Activated CD4-positive, alpha-beta T cell treated with anti-CD3 and anti-CD28 coated beads, Interleukin-2, amount 50 U/mL, for 4 hours (primary cell): ENCODE data around the gene MFNG.
"Not testable (repeated sequence)": the region's sequence is repeated elsewhere in the genome, so short reads cannot be mapped to it uniquely, and the experiment has no call there.

Source experiments
- DNase-seq, 2 experiments: peaks; one replicate each; pipeline ENCODE4 v3.0.0-alpha.2; 2020

MFNG gene

DNA sequence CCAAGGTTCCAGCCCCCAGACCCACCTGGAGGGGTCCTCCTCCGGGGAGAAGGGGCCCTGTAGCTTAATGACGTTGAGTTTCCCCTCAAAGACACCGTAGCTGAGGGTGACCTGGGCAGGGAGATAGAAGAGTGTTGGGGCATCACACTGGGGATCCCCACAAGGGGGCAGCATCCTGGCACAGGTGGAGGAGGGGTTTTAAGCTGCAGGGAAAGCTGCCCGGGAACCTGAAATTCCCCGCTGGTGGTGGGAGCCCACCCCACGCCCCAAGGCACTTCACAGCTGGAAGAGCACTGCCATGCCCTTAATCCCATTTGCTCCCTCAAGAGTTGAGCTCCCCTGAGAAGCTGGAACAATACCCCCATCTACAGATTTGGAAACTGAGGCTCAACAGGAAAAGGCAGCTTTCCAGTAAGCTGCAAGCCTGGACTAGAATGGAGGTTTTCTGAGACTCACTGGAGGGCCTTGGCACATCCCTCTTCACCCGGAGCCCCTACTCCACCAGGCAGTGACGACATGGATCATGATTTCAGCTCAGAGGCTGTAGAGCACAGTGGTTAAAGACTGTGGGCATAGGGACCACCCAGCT lies 13.7 kb downstream of the MFNG start:
- DNase-seq, result peak; percentile 41 to 47

DNA sequence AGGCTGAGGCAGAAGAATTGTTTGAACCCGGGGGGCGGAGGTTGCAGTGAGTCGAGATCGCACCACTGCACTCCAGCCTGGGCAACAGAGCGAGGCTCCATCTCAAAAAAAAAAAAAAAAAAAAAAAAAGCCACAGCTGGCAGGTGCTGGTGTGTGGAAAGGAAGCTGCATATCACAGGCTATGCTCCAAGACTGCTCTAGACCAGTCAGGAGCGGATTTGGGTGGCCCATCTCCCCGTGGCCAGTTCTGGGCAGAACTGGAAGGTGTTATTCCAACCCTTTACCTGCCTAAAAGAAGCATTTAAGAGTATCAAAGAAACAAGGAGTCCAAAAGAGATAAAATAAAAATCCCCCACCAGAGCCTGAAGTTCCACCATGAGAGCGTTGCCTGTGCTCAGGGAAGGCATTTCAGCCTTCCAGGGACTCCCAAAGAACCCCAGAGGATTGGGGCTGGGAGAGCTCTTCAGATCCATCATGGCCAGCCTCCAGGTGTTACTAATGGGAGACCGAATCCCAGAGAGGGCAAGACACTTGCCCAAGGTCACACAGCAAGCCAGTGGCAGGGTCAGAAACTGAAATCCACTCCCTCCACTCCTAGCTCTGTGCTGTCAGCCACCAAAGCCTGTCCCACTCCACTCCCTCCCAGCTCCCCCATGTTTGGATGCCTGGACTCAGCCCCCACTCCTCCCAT lies 14.3 kb downstream of the MFNG start:
- DNase-seq, result no peak

DNA sequence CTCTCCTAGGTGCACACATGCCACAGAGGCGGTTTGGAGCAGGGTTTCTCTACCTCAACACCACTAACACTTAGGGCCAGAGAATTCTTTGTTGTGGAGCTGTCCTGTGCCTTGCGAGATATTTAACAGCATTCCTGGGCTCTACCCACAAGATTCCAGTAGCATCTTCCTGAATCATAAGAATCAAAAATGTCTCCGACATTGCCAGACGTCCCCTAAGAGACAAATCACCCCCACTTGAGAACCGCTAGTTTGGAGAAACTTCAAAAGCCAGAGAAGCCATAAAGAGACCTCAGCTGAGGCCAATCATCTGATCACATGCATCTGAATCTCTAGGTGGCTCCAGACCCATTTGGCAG lies 16.1 kb downstream of the MFNG start:
- no peak for DNase-seq

DNA sequence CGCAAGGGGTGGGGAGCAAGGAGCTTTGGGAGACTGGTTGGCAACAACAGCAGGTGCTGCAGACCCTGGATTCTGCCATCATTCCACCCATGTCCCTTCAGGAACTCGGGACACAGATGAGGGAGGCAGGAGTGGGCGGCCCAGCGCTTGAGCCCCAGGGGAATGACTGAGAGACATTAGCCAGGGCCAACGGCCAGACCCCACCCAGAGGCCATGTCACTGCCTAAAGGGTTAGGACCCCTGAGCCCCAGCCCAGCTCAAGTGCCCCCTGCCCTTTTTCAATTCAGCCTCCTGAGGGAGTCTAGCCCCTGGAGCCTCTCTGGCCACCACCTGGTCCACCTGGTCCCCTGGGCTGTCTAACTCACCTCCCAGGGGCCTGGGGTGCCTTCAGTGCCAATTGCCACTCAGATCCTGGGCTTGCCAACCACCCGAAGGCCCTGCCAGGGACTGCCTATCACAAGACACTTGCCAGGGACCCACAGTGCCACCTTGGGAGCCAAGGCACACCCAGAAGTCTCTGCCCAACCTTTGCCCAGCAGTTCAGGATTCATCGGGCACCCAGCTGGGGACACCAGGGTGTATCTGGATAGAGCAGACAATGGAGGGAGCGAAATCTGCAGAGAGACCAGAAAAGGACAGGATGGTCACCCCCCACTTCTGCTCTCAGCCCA lies 16.6 kb downstream of the MFNG start:
- no peak for DNase-seq

DNA sequence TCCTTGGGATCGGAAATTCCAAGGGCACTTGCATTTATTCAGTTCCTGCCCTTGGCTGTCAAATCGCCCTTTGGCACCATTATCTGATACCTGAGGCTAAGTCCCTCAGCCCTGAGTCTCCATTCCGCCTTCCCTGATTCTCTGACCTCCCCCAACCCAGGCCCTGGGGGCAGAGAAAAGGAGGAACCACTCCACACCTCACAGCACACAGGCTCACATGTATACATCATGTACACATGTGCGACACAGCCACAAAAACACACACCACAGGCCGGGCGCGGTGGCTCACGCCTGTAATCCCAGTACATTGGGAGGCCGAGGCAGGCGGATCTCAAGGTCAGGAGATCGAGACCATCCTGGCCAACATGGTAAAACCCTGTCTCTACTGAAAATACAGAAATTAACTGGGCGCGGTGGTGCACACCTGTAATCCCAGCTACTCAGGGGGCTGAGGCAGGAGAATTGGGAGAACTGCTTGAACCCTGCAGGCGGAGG lies 17.9 kb downstream of the MFNG start:
- DNase-seq, result not testable (repeated sequence)

DNA sequence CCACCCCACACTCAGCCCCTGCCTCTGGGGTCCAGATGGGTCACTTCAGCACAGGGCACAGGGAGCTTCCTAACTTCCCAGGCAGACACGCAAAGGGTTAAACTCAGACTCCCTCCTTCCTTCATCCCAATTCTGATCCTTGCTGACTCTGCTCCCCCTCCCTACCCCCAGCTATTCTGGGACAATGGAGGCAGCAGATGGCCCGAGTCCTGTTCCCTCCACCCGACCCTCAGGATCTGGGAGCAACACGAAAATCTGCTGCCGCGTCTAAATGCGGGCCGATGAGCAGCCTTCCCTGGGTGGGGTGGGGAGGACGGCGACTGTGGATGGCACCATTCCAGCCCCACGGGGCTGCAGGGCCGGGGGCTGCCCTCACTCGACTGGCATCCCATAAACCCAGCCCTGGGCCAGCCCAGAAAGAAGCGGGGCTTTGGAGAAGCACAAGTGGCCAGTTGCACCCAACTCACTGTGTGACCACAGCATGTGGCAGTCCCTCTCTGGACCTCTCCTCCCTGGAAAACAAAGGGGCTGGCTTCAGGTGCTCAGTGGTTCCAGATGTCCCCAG lies 18.7 kb downstream of the MFNG start:
- DNase-seq, result no peak

DNA sequence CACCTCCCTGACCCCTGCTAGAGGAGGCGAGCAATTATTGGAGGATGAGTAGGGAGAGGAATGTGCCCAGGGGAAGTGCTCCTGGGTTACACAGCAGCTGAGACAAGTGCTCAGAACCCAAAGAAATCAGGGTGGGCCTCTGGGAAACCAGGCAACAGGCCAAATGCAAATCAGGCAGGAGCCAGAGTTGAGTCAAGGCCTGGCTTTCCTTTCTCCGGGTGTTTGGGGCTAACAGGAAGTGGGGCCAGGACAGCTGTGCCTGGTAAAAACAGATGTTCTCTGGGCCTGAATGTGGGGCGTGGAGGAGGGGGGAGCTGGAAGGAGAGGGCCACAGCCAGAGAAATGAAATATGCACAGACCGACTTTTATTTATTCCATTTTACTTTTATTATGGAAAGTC lies 22.0 kb downstream of the MFNG start:
- DNase-seq, result no peak

DNA sequence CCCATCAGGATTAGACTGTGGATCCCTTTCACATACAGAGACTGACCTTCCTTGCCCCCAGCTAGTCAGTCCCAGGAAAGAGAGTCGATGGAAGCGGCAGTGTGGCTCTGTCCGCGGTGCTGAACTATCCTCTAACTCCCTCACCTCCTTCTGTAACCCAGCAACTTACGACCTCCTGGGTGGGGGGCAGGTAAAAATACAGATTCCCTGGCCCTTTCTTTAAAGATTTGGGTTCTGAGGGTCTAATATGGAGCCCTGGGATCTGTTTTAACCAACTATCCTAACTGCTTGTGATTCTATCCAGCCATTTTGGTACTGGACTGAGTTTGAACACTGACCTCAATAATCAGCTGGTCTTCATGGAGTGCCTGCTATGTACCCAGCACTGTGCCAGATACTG lies 23.2 kb downstream of the MFNG start:
- DNase-seq, result no peak

DNA sequence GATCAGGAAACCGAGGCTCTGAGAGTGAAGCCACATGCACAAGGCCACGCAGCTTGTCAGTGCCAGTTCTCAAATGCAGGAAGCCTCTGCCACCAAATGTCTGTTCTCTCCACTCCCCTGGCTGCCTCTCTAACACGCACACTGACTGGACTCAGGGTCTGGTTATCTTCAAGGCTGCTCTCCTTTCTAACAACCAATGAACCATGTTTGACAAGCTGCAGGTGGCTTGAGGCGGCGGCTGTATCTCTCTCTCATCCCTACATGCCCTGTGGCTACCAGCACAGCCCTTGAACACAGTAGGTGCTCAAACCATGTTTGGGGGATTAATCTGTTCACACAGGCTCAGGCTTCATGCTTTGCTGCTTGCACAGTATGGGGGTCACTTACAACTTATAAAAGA lies 23.7 kb downstream of the MFNG start:
- DNase-seq, result no peak

DNA sequence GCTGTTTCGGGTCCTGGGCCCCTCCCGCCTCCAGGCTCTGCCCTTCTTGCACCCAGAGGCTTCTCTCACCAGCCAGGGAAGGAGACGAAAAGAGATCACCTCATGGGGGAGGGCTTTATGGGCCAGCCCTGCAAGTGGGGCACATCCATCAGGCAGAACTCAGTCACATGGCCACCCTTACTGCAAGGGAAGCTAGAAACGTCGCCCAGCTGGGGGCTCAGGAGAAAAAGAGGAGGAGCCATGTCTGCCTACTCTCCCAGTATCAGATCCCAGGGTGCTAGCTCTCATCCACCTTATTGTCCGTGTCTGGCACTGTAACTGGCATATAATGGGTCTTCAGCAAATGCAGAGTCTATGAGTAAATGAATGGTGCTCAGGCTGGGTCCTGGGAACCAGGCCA lies 24.2 kb downstream of the MFNG start:
- no peak for DNase-seq

DNA sequence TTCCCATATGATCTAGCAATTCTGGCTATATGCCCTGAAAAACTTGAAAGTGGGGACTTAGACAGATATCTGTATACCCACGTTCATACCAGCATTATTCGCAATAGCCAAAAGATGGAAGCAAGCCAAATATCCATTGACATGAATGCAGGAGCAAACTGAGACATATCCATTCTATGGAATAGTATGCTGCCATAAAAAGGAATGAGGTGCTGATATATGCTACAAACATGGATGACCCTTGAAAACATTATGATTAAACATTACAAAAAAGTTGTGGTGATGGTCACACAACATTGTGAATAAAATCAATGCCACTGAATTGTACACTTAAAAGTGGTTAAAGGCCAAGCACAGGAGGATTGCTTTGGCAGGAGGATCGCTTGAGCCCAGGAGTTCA lies 25.5 kb downstream of the MFNG start:
- no peak for DNase-seq

DNA sequence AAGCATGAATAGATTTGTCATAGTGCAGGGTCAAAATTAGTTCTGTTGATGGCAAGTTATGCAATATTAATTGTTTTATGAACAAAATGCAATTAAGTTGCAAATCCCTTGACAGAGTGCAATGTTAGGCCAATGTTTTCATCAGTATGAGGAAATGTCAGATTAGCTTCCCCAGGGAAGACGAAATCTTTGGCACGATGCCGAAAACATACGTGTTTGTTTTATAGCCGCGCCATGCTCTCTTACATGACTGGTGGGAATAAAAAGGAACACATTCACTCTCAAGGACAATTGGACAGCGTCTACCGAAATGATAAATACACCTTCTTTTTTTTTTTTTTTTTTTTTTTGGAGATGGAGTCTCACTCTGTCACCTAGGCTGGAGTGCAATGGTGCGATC lies 27.0 kb downstream of the MFNG start:
- DNase-seq, result no peak

DNA sequence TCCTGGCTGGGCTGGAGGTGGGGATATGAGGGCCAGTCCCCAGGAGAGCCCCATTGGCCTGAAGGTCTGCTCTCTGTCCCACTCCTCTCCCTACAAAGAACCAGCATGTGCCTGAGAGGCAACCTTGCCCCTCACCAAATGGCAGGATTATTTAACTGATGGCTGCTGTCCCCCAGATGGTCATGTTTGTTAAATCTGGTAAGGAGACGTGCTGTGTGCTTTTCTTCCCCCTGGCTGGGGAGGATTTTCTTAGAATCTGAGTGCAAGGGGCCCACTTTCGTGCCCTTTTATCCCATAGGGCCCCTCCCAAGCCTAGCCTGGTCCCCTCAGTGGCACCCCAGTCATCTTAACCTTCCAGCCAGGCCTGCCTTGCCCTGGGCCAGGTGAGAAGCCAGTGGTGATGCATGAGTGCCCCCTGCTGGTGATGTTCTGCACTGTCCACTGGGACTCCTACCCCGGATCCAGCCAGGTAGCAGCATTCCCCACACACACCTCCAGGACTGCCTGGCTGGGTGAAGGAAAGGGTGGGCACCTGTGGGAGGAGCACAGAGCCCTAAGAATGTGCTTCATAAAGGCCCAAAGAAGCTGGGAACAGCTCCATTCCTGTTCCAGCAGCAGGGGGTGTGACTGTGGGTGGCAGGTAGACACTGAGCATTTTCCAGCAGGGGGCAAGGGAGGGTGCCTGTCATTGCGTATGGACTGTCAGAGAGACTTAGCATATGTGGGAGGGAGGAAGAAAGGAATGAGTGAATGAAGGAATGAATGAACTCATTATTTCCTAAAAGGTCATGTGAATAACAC lies 28.9 kb downstream of the MFNG start:
- DNase-seq, result peak; percentile 84 to 87

DNA sequence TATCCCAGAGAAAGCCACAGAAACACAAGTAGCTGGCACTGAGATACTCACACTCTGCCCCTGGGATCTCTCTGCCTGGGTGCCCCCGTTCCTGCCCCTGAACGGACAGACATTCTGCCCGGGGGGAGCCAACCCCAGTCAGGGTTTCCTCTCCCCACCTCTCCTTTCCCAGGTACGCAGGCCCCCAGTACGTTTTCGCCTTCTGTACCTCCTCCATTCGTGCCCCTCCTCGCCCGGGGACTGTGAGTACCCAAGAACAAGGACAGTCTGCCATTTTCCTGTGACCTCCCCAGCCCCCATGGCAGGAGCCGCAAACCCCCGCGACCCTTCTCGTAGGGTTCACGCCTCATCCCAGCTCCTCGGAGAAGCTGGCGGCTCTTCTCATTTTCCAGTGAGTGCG lies 29.8 kb downstream of the MFNG start:
- no peak for DNase-seq

DNA sequence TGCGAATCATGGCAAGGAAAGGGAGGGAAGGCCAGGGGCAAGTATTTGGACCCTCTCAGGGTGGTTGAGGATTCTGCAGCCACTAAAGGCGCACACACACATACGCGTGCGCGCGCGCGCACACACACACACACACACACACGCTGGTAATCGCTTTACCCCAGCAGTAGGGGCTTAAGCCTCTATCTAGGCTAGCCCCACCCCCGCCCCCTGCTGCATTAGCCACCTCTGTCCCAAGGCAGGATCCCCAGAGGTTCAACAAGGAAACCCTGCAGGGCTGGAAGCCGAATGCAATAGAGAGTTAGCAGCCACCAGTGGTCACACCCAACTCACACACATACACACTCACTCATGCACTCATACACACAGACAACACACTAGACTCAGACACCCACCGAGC lies 30.3 kb downstream of the MFNG start:
- no peak for DNase-seq

DNA sequence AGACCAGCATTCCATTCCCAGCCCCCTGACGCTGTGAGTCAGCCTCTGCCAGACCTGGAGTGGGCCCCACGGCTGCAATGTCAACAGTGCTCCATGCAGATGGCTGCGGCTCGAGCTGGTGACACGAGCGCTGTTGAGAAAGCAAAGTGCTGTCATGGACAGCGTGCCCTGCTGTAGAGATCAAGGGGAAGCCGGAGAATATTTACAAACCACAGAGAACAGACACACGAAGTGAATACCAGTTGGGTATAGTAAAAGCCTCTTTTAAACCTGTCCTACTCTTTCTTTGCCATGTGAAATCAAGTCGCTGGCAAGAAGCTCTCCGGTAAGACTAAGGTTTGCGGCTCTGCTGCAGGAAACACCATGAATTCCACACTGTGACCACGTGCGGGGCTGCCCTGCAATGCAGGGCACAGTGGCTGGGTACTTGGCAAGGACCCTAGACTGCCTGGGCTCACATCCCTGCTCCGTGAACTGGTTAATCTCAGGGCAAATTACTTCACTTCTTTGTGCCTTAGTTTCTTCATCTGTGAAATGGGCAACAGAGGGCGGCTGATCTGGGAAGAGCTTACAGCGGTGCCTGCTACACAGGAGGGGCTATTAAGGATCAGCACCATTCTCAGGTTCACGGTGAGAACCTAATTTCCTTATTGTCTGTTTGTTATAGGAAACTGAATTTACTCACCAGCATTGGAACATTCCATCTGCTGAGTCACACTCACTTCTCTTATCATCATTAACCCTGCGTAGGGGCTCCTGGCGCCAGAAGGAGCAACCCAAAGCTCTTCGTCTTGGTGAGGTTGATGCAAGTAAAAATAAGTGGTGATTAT lies 31.1 kb downstream of the MFNG start:
- no peak for DNase-seq

DNA sequence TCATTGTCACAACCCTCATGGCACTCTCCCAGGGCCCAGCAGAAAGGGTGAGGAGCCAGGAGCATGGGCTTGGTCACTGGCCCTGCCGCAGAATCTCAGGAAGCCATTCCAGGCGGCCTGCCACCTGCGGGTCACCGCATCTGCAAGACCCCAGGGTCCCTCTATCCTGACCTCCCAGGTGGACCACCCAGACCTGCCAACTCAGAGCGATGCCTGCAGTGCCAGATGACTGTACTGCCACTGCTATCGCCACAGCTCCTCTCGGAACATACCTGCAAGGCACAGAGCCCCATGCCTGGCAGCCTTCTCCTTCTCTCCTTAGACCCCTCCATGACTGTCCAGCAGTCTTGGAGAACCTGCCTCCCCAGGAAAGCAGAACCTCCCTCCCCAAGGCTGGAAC lies 32.5 kb downstream of the MFNG start:
- no peak for DNase-seq

DNA sequence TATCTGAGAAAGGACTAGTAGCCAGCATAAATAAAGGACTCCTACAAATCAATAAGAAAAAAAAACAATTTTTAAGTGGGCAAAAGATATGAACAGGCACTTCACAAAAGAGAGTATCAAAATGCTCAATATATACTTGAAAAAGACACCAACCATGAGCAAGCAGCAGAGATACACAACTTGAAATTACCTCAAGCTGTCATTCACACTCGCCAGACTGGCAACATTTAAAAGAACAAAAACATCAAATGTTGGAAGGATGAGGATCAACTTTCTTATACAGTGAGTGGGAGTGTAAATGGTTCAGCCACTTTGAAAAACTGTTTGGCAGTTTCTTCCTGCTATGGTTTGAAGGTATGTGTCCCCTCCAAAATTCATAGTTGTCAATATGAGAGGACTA lies 35.0 kb downstream of the MFNG start:
- no peak for DNase-seq

DNA sequence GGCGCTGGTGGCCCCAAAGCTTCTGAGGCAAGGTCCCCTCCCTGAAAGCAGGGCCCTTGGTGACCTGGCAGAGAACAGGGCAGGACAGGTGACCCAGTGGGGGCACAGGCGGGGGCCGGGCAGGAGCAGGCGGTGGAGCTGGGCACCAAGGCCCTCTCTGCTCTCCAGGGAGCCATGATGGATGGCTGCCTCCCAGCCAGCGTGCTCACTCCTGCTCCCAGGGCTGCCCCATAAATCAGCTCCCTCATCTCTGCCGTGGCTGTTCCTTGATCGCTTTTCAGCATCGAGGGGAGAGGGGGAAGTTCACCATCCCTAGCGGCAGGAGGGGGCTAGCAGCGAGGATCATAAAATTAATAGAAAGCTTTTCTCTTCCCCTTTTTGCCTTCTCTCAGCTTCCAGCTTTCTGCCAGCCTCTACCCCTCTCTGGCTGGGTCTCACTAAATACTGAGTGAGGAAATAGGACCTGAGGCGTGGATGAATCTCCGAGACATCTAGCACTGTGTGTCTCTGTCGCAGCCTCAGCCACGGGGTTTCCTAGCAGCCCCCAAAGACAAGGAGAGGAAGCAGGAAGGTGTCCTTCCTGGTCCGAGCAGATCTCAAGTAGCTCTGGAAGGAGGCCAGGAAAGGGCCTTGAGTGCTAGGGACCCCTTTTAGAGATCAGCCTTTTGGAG lies 36.7 kb downstream of the MFNG start:
- no peak for DNase-seq

DNA sequence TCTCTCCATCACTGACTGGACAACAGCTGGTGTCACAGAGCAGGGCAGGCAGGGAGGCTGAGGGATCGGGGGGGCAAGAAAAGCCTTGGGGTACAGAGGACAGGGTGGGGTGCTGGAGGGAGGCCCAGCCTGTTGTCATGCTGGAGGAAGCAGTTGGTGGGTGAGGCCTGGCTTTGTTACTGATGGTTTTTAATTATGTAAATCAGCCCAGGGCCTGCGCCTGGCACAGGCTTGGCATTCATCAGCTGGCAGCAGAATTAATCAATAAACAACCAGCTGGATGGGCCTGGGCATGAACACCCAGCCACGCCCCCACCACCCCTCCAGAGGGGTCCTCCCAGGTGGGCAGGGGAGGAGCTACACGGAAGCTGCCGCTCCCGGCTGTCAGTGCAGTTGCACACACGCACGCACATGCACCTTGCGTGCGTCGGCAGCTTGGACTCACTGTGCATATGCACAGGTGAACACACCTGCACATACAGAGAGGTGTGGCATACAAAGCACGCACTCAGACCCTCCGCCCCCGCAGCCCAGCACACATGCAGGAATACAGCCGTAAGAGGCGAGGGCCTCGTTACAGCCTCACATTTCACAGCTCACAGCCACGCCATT lies 37.6 kb downstream of the MFNG start:
- DNase-seq, result no peak

DNA sequence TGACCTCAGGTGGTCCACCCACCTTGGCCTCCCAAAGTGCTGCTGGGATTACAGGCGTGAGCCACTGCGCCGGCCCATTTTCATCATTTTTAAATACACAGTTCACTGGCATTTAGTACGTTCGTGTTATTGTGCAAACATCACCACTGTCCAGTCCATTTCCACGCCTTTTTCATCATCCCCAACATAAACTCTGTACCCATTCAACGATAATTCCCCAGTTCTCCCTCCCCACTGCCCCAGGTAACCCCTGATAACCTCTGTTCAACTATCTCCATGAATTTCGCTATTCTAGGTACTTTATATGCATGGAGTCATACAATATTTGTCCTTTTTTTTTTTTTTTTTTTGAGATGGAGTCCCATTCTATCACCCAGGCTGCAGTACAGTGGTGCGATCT lies 40.7 kb downstream of the MFNG start:
- DNase-seq, result no peak
